IMR-90 (cell line): ENCODE measurements around the gene GPR142. TPM values are rescaled to one million over a fixed set of nuclear protein-coding genes. Genes with fewer than 3 reads are reported as not detected.

ENCODE experiments used
- ATAC-seq: fragments of 200-7000 bp; cut with Tn5 transposase; 2 replicates; pipeline ENCODE4 v1.9.1; 2020; ENCODE audit warnings: low read depth, mild to moderate bottlenecking, moderate library complexity
- BruUV-seq: library from RNA; stranded (reverse); fragments of 400-500 nt; replicated peaks from 2 replicates; lab custom pipeline; 2021; lab: Mats Ljungman, UMichigan
- CTCF ChIA-PET: fragments of 300-600 bp; formaldehyde crosslinking; extraction: SDS; loops from one replicate; lab custom pipeline; 2021; ENCODE audit warnings: antibody characterized with exemption; lab: Yijun Ruan, JAX
- POLR2A ChIA-PET: fragments of 300-600 bp; sonication (Branson Sonifier 250); formaldehyde crosslinking; loops from one replicate; lab custom pipeline; 2022; ENCODE audit warnings: antibody characterized with exemption; ENCODE audit not compliant: unreplicated experiment; lab: Charles Lee
- DNase-seq: peaks from one replicate; pipeline ENCODE4 v3.0.0; 2013
- H2AFZ ChIP-seq: replicated peaks from 2 replicates; pipeline ENCODE3; 2013; ENCODE audit warnings: low read length, mild to moderate bottlenecking; ENCODE audit not compliant: poor library complexity
- H2AK5ac ChIP-seq: 2 replicates; pipeline ENCODE4 v1.6.1; 2013; ENCODE audit warnings: low read depth, low read length, inconsistent platforms
- H2AK9ac ChIP-seq: replicated peaks from 2 replicates; pipeline ENCODE3; 2013; ENCODE audit warnings: mild to moderate bottlenecking, low read depth, low read length, moderate library complexity; ENCODE audit not compliant: poor library complexity
- H2BK120ac ChIP-seq: 2 replicates; pipeline ENCODE4 v1.6.1; 2013; ENCODE audit warnings: low read depth, low read length, inconsistent platforms
- H2BK15ac ChIP-seq: 3 replicates; pipeline ENCODE4 v1.6.1; 2013; ENCODE audit warnings: low read depth, low read length, inconsistent platforms
- H2BK20ac ChIP-seq: 2 replicates; pipeline ENCODE4 v1.6.1; 2013; ENCODE audit warnings: low read depth, mild to moderate bottlenecking, inconsistent platforms, low read length, moderate library complexity
- H2BK5ac ChIP-seq: 2 replicates; pipeline ENCODE4 v1.6.1; 2013; ENCODE audit warnings: mild to moderate bottlenecking, low read depth, low read length, inconsistent platforms; ENCODE audit not compliant: poor library complexity, severe bottlenecking
- H3K14ac ChIP-seq: replicated peaks from 2 replicates; pipeline ENCODE4 v1.6.1; 2013; ENCODE audit warnings: low read depth, low read length, inconsistent platforms
- H3K18ac ChIP-seq: 2 replicates; pipeline ENCODE4 v1.6.1; 2013; ENCODE audit warnings: low read depth, low read length, control low read depth
- H3K23ac ChIP-seq: 2 replicates; pipeline ENCODE4 v1.6.1; 2013; ENCODE audit warnings: low read depth, low read length, inconsistent platforms
- H3K27ac ChIP-seq: 2 replicates; pipeline ENCODE4 v1.5.1; 2013; ENCODE audit warnings: mild to moderate bottlenecking, control low read depth, low read length; ENCODE audit not compliant: insufficient read depth
- H3K27me3 ChIP-seq: 2 replicates; pipeline ENCODE4 v1.6.1; 2013; ENCODE audit warnings: low read length; ENCODE audit not compliant: control insufficient read depth, insufficient read depth
- H3K36me3 ChIP-seq: 2 replicates; pipeline ENCODE4 v1.6.1; 2013; ENCODE audit warnings: low read length, mixed read lengths; ENCODE audit not compliant: control insufficient read depth, insufficient read depth
- H3K4ac ChIP-seq: 2 replicates; pipeline ENCODE4 v1.6.1; 2013; ENCODE audit warnings: low read depth, low read length, inconsistent platforms
- H3K4me1 ChIP-seq: 2 replicates; pipeline ENCODE4 v1.6.1; 2013; ENCODE audit warnings: low read length, mixed read lengths; ENCODE audit not compliant: control insufficient read depth, insufficient read depth
- H3K4me2 ChIP-seq: 2 replicates; pipeline ENCODE4 v1.6.1; 2013; ENCODE audit warnings: low read depth, mild to moderate bottlenecking, control low read depth, low read length, moderate library complexity
- H3K4me3 ChIP-seq: 2 replicates; pipeline ENCODE4 v1.5.1; 2013; ENCODE audit warnings: low read depth, mild to moderate bottlenecking, control low read depth, low read length, moderate library complexity; ENCODE audit not compliant: insufficient read depth
- H3K56ac ChIP-seq: 2 replicates; pipeline ENCODE4 v1.6.1; 2013; ENCODE audit warnings: low read length, inconsistent platforms; ENCODE audit not compliant: insufficient read depth; ENCODE audit errors: extremely low read depth
- H3K79me1 ChIP-seq, 2 experiments: 2 replicates each; pipeline ENCODE4 v1.6.1; 2013; ENCODE audit warnings: low read length in 2 of 2, inconsistent platforms in 1 of 2, low read depth in 1 of 2
- H3K9ac ChIP-seq: 2 replicates; pipeline ENCODE4 v1.6.1; 2013; ENCODE audit warnings: low read depth, low read length, control low read depth
- H3K9me1 ChIP-seq: 2 replicates; pipeline ENCODE4 v1.6.1; 2013; ENCODE audit warnings: low read length, inconsistent platforms; ENCODE audit not compliant: insufficient read depth
- H3K9me3 ChIP-seq: 2 replicates; pipeline ENCODE4 v1.6.1; 2013; ENCODE audit warnings: low read length; ENCODE audit not compliant: control insufficient read depth, insufficient read depth
- H4K20me1 ChIP-seq: 2 replicates; pipeline ENCODE4 v1.6.1; 2013; ENCODE audit warnings: low read length, inconsistent platforms; ENCODE audit not compliant: insufficient read depth
- H4K5ac ChIP-seq: 2 replicates; pipeline ENCODE4 v1.6.1; 2013; ENCODE audit warnings: mild to moderate bottlenecking, low read depth, low read length, control low read depth
- H4K8ac ChIP-seq, 2 experiments: 2 replicates each; pipeline ENCODE4 v1.6.1; 2013; ENCODE audit warnings: low read depth in 2 of 2, low read length in 2 of 2, control low read depth in 1 of 2, inconsistent platforms in 1 of 2
- H4K91ac ChIP-seq: 2 replicates; pipeline ENCODE4 v1.6.1; 2013; ENCODE audit warnings: low read depth, low read length, inconsistent platforms; ENCODE audit not compliant: insufficient read depth
- CEBPB ChIP-seq: IDR thresholded peaks from 2 replicates; pipeline ENCODE4 v1.6.1; 2012; ENCODE audit warnings: low read depth, low read length, improper control_type of control experiment
- CHD1 ChIP-seq: IDR thresholded peaks from 2 replicates; pipeline ENCODE4 v1.6.1; 2012; ENCODE audit warnings: low read depth, low read length, improper control_type of control experiment
- MAZ ChIP-seq: IDR thresholded peaks from 2 replicates; pipeline ENCODE4 v1.6.1; 2012; ENCODE audit warnings: low read depth, mild to moderate bottlenecking, low read length, improper control_type of control experiment, moderate library complexity, borderline replicate concordance
- NFE2L2 ChIP-seq: fragments of 150-350 bp; IDR thresholded peaks from 2 replicates; pipeline ENCODE4 v1.6.1; 2016; ENCODE audit warnings: low read depth, mild to moderate bottlenecking, low read length
- RAD21 ChIP-seq: IDR thresholded peaks from 2 replicates; pipeline ENCODE4 v1.6.1; 2012; ENCODE audit warnings: low read length, improper control_type of control experiment
- RFX5 ChIP-seq: IDR thresholded peaks from 2 replicates; pipeline ENCODE4 v1.8.0; 2012; ENCODE audit warnings: low read depth, mild to moderate bottlenecking, low read length, moderate library complexity
- WGBS, 2 experiments: methylation state at CpG; one replicate each; pipeline versions ENCODE4 v1.1.5 to v1.1.7; 2013; ENCODE audit warnings: missing lambda C conversion rate in 2 of 2; ENCODE audit not compliant: insufficient read length in 1 of 2; ENCODE audit errors: extremely low coverage in 2 of 2; 5-methylcytosine and 5-hydroxymethylcytosine counted together
- dilution Hi-C: fragments of 300-500 bp; cut with HindIII; formaldehyde crosslinking; loops from one replicate; pipeline ENCODE4 v1.14.3; 2018; ENCODE audit warnings: low sequenced_read_pairs; ENCODE audit not compliant: unreplicated experiment
- in situ Hi-C: fragments of 300-500 bp; cut with MboI; formaldehyde crosslinking; loops from 3 replicates; pipeline ENCODE4 v1.14.3; 2019; ENCODE audit warnings: low sequenced_read_pairs, inconsistent platforms, mixed read lengths
- intact Hi-C: fragments of 100-400 bp; cut with micrococcal nuclease; formaldehyde crosslinking; loops from 2 replicates; pipeline ENCODE4 v1.10.0; 2022
- polyA plus RNA-seq, 3 experiments: library from polyadenylated mRNA; depleted of rRNA; stranded (reverse); fragments of >200 nt; gene quantifications; 2 replicates each; pipeline ENCODE4 v1.2.3, GENCODE V29; 2012; ENCODE audit warnings: low replicate concordance in 1 of 3
- total RNA-seq: library from RNA; depleted of rRNA; stranded (reverse); fragments of >200 nt; gene quantifications from 2 replicates; pipeline ENCODE4 v1.2.3, GENCODE V29; 2012
- TF ChIP-seq, protein P1 (sequence below): conservative IDR thresholded peaks from 2 replicates; pipeline ENCODE4 v1.5.1; 2012; ENCODE audit warnings: mild to moderate bottlenecking, low read depth, low read length, improper control_type of control experiment

GPR142 gene
- total and polyA plus RNA-seq, 2 of the 4 experiments (the other 2 are of a cell fraction) = not detected

DNA sequence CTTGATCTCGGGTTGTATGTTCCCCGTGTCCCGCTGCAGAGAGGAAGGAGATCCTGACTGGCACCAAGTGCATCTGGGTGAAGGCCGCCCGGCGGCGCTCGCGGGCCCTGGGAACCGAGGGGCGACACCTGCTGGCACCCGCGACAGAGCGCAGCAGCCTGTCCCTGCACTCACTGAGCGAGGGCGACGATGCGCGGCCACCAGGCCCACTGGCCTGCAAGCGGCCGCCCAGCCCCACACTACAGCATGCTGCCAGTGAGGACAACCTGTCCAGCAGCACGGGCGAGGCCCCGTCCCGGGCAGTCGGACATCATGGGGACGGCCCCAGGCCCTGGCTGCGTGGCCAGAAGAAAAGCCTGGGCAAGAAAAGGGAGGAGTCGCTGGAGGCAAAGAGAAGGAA is 13.2 kb upstream of the GPR142 start:
- no peak overlapping the region for H2AK5ac ChIP-seq
- H3K9me3 ChIP-seq = no peaks in the 10 kb centered on the region
- ChIA-PET CTCF (no interaction called here), POLR2A (no interaction called here)
- no peak overlapping the region for H3K23ac ChIP-seq
- H2BK15ac ChIP-seq = no peak overlapping the region
- no peaks in the 10 kb centered on the region for H3K4me1 ChIP-seq
- no peak overlapping the region for H3K14ac ChIP-seq
- BruUV-seq = no TSS peak
- H2BK5ac ChIP-seq = no peak overlapping the region
- H3K18ac ChIP-seq = no peak overlapping the region
- H3K36me3 ChIP-seq = no peaks in the 10 kb centered on the region
- H4K91ac ChIP-seq = no peak overlapping the region
- H2AFZ ChIP-seq = peak overlapping the region; percentile 43
- intact Hi-C loops (no loop called here), in situ Hi-C loops (no loop called here), dilution Hi-C loops (no loop called here)
- no peak overlapping the region for H2AK9ac ChIP-seq
- no peak for ATAC-seq
- no peak for TF ChIP-seq CEBPB
- no peak for TF ChIP-seq NFE2L2
- TF ChIP-seq RAD21 = no peak
- TF ChIP-seq, protein P1, sequence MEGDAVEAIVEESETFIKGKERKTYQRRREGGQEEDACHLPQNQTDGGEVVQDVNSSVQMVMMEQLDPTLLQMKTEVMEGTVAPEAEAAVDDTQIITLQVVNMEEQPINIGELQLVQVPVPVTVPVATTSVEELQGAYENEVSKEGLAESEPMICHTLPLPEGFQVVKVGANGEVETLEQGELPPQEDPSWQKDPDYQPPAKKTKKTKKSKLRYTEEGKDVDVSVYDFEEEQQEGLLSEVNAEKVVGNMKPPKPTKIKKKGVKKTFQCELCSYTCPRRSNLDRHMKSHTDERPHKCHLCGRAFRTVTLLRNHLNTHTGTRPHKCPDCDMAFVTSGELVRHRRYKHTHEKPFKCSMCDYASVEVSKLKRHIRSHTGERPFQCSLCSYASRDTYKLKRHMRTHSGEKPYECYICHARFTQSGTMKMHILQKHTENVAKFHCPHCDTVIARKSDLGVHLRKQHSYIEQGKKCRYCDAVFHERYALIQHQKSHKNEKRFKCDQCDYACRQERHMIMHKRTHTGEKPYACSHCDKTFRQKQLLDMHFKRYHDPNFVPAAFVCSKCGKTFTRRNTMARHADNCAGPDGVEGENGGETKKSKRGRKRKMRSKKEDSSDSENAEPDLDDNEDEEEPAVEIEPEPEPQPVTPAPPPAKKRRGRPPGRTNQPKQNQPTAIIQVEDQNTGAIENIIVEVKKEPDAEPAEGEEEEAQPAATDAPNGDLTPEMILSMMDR = peak; percentile 12; the same call in 1 of the 2 replicates
- no peak for TF ChIP-seq CHD1
- no peak for TF ChIP-seq RFX5
- no peak for TF ChIP-seq MAZ
- H3K27ac ChIP-seq = no peak overlapping the region
- no peak overlapping the region for H2BK20ac ChIP-seq
- H3K4ac ChIP-seq = no peak overlapping the region
- 2% methylated on average over 16 of the region's 29 CpGs; no CpG with 5 or more reads in 1 of the 2 experiments for WGBS, 2 experiments
- H3K79me1 ChIP-seq = no peaks in the 10 kb centered on the region
- H3K4me3 ChIP-seq = no peak overlapping the region
- peaks cover 16% of the 10 kb centered on the region; the same call in 1 of the 2 replicates for H3K27me3 ChIP-seq
- H3K56ac ChIP-seq = no peak overlapping the region
- no peak overlapping the region for H3K9ac ChIP-seq
- no peak for DNase-seq
- no peak overlapping the region for H3K4me2 ChIP-seq
- H4K20me1 ChIP-seq = no peaks in the 10 kb centered on the region
- H4K5ac ChIP-seq = no peak overlapping the region
- H4K8ac ChIP-seq = no peak overlapping the region
- H2BK120ac ChIP-seq = no peak overlapping the region
- no peaks in the 10 kb centered on the region for H3K9me1 ChIP-seq
